Endothelial cell of umbilical vein (primary cell): ENCODE data around the gene MFAP1. TPM values are rescaled to one million over a fixed set of nuclear protein-coding genes. Genes with fewer than 3 reads are reported as not detected.

Experiments
- microRNA counts: library from miRNA; unstranded; fragments of <30 nt; microRNA quantifications from one replicate; lab custom pipeline; 2016
- microRNA-seq: library from miRNA; unstranded; fragments of <30 nt; microRNA quantifications from one replicate; pipeline ENCODE4 v1.2.0, GENCODE V29; 2021; ENCODE audit warnings: borderline number of aligned reads, borderline replicate concordance
- polyA plus RNA-seq, 4 experiments: library from polyadenylated mRNA; depleted of rRNA in 3 of 4; stranded (reverse) in 3 of 4; unstranded in 1 of 4; fragments of >200 nt; gene quantifications; 2 replicates each; pipeline versions ENCODE4 v1.2.1 to v1.2.3, GENCODE V29; 2011 to 2012; ENCODE audit warnings: missing spikeins in 1 of 4
- small RNA-seq: library from RNA; depleted of rRNA; stranded (forward); fragments of <200 nt; gene quantifications from one replicate; pipeline ENCODE3, GENCODE V24; 2012; ENCODE audit warnings: low replicate concordance, low read depth; ENCODE audit not compliant: insufficient read depth, insufficient read length
- total RNA-seq: library from RNA; stranded (reverse); gene quantifications from 2 replicates; pipeline ENCODE4 v1.2.3, GENCODE V29; 2021

Gene MFAP1
- total and polyA plus RNA-seq, 2 donors (not counting 3 experiments of a cell fraction or from before 2014, with no cell fraction given) = 12.9 to 30.5 TPM

MicroRNAs encoded within 50 kb of the gene (microRNA counts, 767-probe panel; counts per million panel counts)
- microRNA hsa-miR-1282 (lab: Ali Mortazavi, UCI) = 723 counts per million, percentile 96 among the panel's probes with 10 or more counts

Small RNA genes lying within 50 kb of the gene (microRNA-seq; reads per million reads assigned to microRNA genes)
- not detected for gene MIR1282

Small RNA genes lying within 50 kb of the gene (small RNA-seq; reads per million reads assigned to genes)
- gene MIR1282 = not detected
- gene RF00019 = not detected

Other genes with a start within 250 kb of the MFAP1 start
- 35.3 and 43.4 TPM in 2 replicates for gene PPIP5K1, start 234.5 kb downstream of the MFAP1 start, total RNA-seq
- gene PPIP5K1, start 234.5 kb downstream of the MFAP1 start, polyA plus RNA-seq = 22.2 and 28.7 TPM in 2 replicates
- gene CKMT1B, start 230.7 kb downstream of the MFAP1 start, total RNA-seq = not detected in 2 replicates
- not detected in 2 replicates for gene CKMT1B, start 230.7 kb downstream of the MFAP1 start, polyA plus RNA-seq
- gene STRC, start 205.9 kb downstream of the MFAP1 start, total RNA-seq = 0.14 TPM in 1 of 2 replicates, not detected in the other
- 0.10 and 0.25 TPM in 2 replicates for gene STRC, start 205.9 kb downstream of the MFAP1 start, polyA plus RNA-seq
- 3.8 and 6.1 TPM in 2 replicates for gene CATSPER2, start 175.8 kb downstream of the MFAP1 start, total RNA-seq
- 1.4 and 1.9 TPM in 2 replicates for gene CATSPER2, start 175.8 kb downstream of the MFAP1 start, polyA plus RNA-seq
- gene CKMT1A, start 130.8 kb downstream of the MFAP1 start, total RNA-seq = not detected in 2 replicates
- not detected in 2 replicates for gene CKMT1A, start 130.8 kb downstream of the MFAP1 start, polyA plus RNA-seq
- 757 and 857 TPM in 2 replicates for gene PDIA3, start 78.3 kb downstream of the MFAP1 start, total RNA-seq
- 115 and 140 TPM in 2 replicates for gene PDIA3, start 78.3 kb downstream of the MFAP1 start, polyA plus RNA-seq
- 2.4 and 3.6 TPM in 2 replicates for gene ELL3, start 47.7 kb downstream of the MFAP1 start, total RNA-seq
- 2.9 and 3.1 TPM in 2 replicates for gene ELL3, start 47.7 kb downstream of the MFAP1 start, polyA plus RNA-seq
- 897 and 970 TPM in 2 replicates for gene SERF2, start 32.4 kb downstream of the MFAP1 start, total RNA-seq
- gene SERF2, start 32.4 kb downstream of the MFAP1 start, polyA plus RNA-seq = 1,481 and 1,573 TPM in 2 replicates
- 0.12 TPM in 1 of 2 replicates, not detected in the other for gene SERINC4, start 24.5 kb downstream of the MFAP1 start, total RNA-seq
- gene SERINC4, start 24.5 kb downstream of the MFAP1 start, polyA plus RNA-seq = 0.05 TPM in 1 of 2 replicates, not detected in the other
- 17.8 and 19.7 TPM in 2 replicates for gene HYPK, start 24.1 kb downstream of the MFAP1 start, total RNA-seq
- gene HYPK, start 24.1 kb downstream of the MFAP1 start, polyA plus RNA-seq = 3.6 and 5.2 TPM in 2 replicates
- 22.1 and 25.2 TPM in 2 replicates for gene WDR76, start 2.3 kb upstream of the MFAP1 start, total RNA-seq
- 3.1 and 3.3 TPM in 2 replicates for gene WDR76, start 2.3 kb upstream of the MFAP1 start, polyA plus RNA-seq